Measurements from ENCODE around the gene PEX11A.

GRCh38 chr15:89633585-89633984, 57.0 kb downstream of the PEX11A start:
- TF ChIP-seq CTCF (conservative IDR thresholded peaks at IDR 0.05; ENCODE audit: low read depth, low read length) (no peak), EZH2 (IDR thresholded peaks at IDR 0.05; ENCODE audit: borderline replicate concordance, low read depth, low read length, poor library complexity, severe bottlenecking) (no peak)

Data from A673 (cell line).